ENCODE data around the gene DUS1L. TPM values are rescaled to one million over a fixed set of nuclear protein-coding genes. Genes with fewer than 3 reads are reported as not detected.

The DUS1L gene
- total and polyA plus RNA-seq, 7 donors: 72.6 to 170 (median 117) TPM

- H3K27me3 ChIP-seq (ENCODE audit: insufficient read depth in 3 of 3, low read length in 2 of 3): no peaks in the 10 kb centered on the region
- H3K9me3 ChIP-seq: no peaks in the 10 kb centered on the region
- no peak for TF ChIP-seq CTCF (IDR thresholded peaks at IDR 0.05)
- WGBS, 3 donors: 63 to 84% (median 67%) methylated on average over 14 of the region's 14 CpGs
- H3K4me3 ChIP-seq: no peak overlapping the region
- no peak overlapping the region for H3K27ac ChIP-seq
- intact Hi-C loops (cut with DNase I): loop anchor here (1.0 to 2.0 kb wide), 3 partner anchors 61 to 152 kb away; no protein-coding TSS in a partner anchor
- ATAC-seq (no peak), DNase-seq (no peak)
- peaks cover 48% of the 10 kb centered on the region for H3K4me1 ChIP-seq
- peaks cover 0 to 3% of the 10 kb centered on the region in 2 donors for H3K36me3 ChIP-seq (ENCODE audit: insufficient read depth in 1 of 2, low read depth in 1 of 2)
Observed at GRCh38 chr17:82020572-82021106, 45.0 kb downstream of the DUS1L start.

DNA sequence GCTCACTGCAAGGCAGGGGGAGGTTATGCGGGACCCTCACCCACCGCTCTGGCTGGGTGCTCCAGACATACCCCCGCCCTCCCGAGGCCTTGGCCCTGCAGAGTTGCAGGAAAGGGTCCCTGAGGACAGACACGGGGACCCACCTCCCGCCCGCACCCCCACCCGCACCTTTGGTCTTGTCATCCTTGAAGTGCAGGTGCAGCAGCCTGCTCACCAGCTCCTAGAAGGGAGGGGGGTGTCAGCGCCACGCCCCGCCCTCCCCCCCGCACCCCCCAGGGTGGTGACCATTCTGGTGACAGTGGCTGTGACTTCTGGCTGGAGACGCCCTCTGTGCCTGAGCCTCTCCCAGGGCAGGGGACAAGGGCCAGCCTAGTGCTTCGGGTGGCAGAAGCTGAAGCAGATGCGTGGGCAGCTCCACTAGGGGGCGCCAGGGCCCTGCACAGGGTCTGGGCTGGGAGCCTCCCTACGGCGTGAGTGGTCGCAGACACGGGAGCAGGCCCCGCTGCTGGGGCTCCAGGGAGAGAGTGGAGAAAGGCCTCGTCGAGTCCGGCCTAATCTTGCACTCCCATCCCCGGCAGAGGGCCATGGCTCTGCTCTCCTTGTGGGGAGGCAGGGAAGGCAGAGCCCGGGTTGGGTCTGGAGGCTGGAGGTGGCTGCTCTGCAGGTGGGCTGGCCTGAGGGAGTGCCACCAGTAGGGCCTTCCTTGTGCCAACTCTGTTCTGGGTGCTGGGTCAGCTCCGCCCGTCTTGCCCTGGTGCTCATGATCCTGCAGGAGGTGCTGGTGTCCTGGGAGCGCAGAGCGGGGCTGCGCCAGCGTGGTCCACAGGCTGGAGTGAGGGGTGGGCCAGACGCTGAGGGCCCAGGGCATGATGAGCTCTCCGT lies 45.7 kb downstream of the DUS1L start:
- DNase-seq: peak; percentile 68 to 82
- Histone ChIP-seq H3K27me3 (ENCODE audit: insufficient read depth in 3 of 3, low read length in 2 of 3) (no peaks in the 10 kb centered on the region), H3K27ac (no peak overlapping the region), H3K9me3 (no peaks in the 10 kb centered on the region), H3K4me3 (no peak overlapping the region), H3K36me3 (ENCODE audit: insufficient read depth in 1 of 2, low read depth in 1 of 2) (peaks cover 0 to 3% of the 10 kb centered on the region in 2 donors), H3K4me1 (peaks cover 48% of the 10 kb centered on the region)
- peak in 2 of 4 donors; percentile 17 to 27 for ATAC-seq
- WGBS, 3 donors: 62 to 75% (median 63%) methylated on average over 32 to 34 of the region's 34 CpGs
- intact Hi-C loops (cut with DNase I): loop anchor here (2.0 to 5.0 kb wide), 3 partner anchors 43 to 151 kb away; partner anchors contain the start of gene ASPSCR1 (in 1 of the 2)
- TF ChIP-seq CTCF (IDR thresholded peaks at IDR 0.05): peak; percentile 61

DNA sequence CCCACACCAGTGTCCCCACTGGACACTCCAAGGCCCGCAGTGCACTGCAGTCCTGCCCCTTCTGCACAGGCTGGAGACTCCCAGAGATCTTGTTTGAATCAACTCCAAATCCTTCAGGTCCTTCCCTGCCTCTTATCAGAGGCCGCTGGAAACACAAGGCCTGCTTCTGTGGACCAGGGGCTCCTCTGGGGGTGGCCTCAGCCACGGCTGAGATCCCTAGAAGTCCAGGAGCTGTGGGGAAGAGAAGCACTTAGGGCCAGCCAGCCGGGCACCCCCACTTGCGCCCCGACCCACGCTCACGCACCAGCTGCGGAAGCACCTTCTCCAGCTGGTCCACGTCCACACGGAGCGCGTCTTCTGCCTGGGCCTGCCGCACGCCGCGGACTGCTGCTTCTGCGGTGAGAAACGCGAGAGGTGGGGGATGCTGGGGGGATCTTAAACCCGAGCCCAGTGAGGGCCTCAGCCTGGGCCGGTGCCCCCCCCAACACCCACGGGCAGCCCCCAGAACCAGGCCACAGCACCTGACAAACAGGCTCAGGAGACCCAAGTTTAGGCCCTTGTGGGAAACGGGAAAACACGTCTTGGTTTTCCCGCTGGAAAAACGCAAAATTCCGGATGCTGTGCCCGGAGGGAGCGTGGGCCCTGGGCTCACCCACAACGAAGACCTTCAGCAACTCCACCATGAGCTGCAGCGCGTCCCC lies 46.5 kb downstream of the DUS1L start:
- 75 to 85% (median 79%) methylated on average over 31 to 33 of the region's 33 CpGs for WGBS, 3 donors
- no peak overlapping the region for H3K4me3 ChIP-seq
- peak overlapping the region; percentile 65 for H3K27ac ChIP-seq
- H3K9me3 ChIP-seq: no peaks in the 10 kb centered on the region
- peaks cover 0 to 3% of the 10 kb centered on the region in 2 donors for H3K36me3 ChIP-seq (ENCODE audit: insufficient read depth in 1 of 2, low read depth in 1 of 2)
- intact Hi-C loops (cut with DNase I): loop anchor here in 1 of 2 donors (5.0 kb wide), 1 partner anchor 42 kb away; the partner anchor contains the start of gene ASPSCR1
- DNase-seq: no peak
- H3K4me1 ChIP-seq: peaks cover 44% of the 10 kb centered on the region
- ATAC-seq: no peak
- no peaks in the 10 kb centered on the region for H3K27me3 ChIP-seq (ENCODE audit: insufficient read depth in 3 of 3, low read length in 2 of 3)
- no peak for TF ChIP-seq CTCF (IDR thresholded peaks at IDR 0.05)

DNA sequence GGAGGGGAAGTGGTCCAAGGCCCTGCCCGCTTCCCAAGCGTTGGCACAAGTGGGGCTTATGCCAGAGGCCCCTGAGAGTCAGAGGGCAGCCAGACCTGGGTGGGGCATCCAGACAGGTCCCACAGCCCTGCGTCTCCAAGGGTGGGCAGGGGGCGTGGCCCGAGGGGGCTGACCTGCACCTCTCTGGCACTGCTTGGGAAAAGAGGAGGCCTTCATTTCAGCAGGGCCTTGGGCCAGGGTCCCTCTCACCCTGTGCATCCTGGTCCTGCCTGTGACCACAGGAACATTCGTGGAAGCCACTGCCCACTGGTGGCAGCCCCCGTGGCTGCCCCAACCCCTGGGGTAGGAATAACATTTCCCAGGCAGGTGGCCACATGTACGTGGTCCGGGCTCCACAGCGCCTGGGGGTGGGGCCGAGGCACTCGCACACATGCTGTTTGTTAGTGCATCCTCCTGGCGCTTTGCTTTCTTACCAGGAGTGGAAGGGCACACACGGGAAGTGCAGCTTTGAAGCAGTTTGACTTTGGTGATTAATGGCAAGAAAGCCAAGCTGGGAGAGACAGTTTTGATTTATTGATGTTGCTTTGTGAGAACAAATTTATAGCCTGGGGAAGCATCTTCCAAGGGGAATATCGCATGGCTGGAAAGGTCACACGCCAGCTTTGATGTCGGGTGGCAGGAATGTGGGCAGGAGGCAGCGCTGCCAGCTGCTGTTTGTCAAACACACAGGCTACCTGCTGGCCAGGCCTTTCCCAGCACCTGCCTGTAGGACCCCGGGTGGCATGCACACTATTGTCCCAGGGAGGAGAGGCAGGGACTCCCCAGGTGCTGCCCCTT lies 47.2 kb downstream of the DUS1L start:
- peaks cover 0 to 3% of the 10 kb centered on the region in 2 donors for H3K36me3 ChIP-seq (ENCODE audit: insufficient read depth in 1 of 2, low read depth in 1 of 2)
- H3K9me3 ChIP-seq: no peaks in the 10 kb centered on the region
- peak in 2 of 4 donors; percentile 5 to 27 for ATAC-seq
- intact Hi-C loops (cut with DNase I): loop anchor here in 1 of 2 donors (5.0 kb wide), 1 partner anchor 41 kb away; the partner anchor contains the start of gene ASPSCR1
- no peak for DNase-seq
- H3K4me1 ChIP-seq: peaks cover 37% of the 10 kb centered on the region
- no peak for TF ChIP-seq CTCF (IDR thresholded peaks at IDR 0.05)
- peak overlapping the region; percentile 65 for H3K27ac ChIP-seq
- H3K27me3 ChIP-seq (ENCODE audit: insufficient read depth in 3 of 3, low read length in 2 of 3): no peaks in the 10 kb centered on the region
- 34 to 44% (median 41%) methylated on average over 19 of the region's 19 CpGs for WGBS, 3 donors
- no peak overlapping the region for H3K4me3 ChIP-seq

Measured in psoas muscle (tissue), 8 donors.